Uterus (tissue), 2 donors: ENCODE data around the gene GPR152.

Source experiments
- CTCF ChIP-seq, 4 experiments: fragments of 200-600 bp in 2 of 4; fragments of 450-650 bp in 2 of 4; sonication (generic) in 2 of 4; IDR thresholded peaks; one replicate each; pipeline ENCODE4 v1.5.1; 2016 to 2019; ENCODE audit warnings: antibody characterized with exemption in 4 of 4, mild to moderate bottlenecking in 2 of 4, moderate library complexity in 1 of 4
- POLR2A ChIP-seq, 2 donors: fragments of 450-650 bp; IDR thresholded peaks; one replicate each; pipeline ENCODE4 v1.6.1; 2016; ENCODE audit warnings: antibody characterized with exemption in 2 of 2, mild to moderate bottlenecking in 1 of 2, moderate library complexity in 1 of 2

GRCh38 chr11:67483831-67484665 is 31.5 kb upstream of the GPR152 start:
- no peak for TF ChIP-seq CTCF (IDR thresholded peaks at IDR 0.05)
- TF ChIP-seq POLR2A (IDR thresholded peaks at IDR 0.05) = no peak
